ENCODE data around the gene TIAM1.
A peak's percentile ranks its signal among the peaks of the same experiment; 100 is the strongest.

TIAM1 gene

GRCh38 chr21:31267644-31268043 is 76.4 kb downstream of the TIAM1 start:
- in situ Hi-C loops (cut with HindIII; ENCODE audit: low pct_ligation_motif_present, low sequenced_read_pairs): no loop called here
- H3K4me3 ChIP-seq (ENCODE audit: low read depth, low read length): no peak overlapping the region
- H3K27ac ChIP-seq: no peak overlapping the region
- DNase-seq: no peak
- H3K27me3 ChIP-seq (replicated peaks): no peaks in the 10 kb centered on the region
- peaks cover 2% of the 10 kb centered on the region for H3K36me3 ChIP-seq (replicated peaks)
- TF ChIP-seq CTCF (IDR thresholded peaks at IDR 0.05; ENCODE audit: low read depth, low read length, missing control alignments): no peak

GRCh38 chr21:31266241-31266640 is 77.8 kb downstream of the TIAM1 start:
- Histone ChIP-seq H3K4me3 (ENCODE audit: low read depth, low read length) (no peak overlapping the region), H3K27me3 (replicated peaks) (no peaks in the 10 kb centered on the region), H3K27ac (no peak overlapping the region), H3K36me3 (replicated peaks) (peaks cover 2% of the 10 kb centered on the region)
- in situ Hi-C loops (cut with HindIII; ENCODE audit: low pct_ligation_motif_present, low sequenced_read_pairs): no loop called here
- DNase-seq: no peak
- no peak for TF ChIP-seq CTCF (IDR thresholded peaks at IDR 0.05; ENCODE audit: low read depth, low read length, missing control alignments)

GRCh38 chr21:31265366-31266013 is 78.6 kb downstream of the TIAM1 start:
- no peak overlapping the region for H3K27ac ChIP-seq
- in situ Hi-C loops (cut with HindIII; ENCODE audit: low pct_ligation_motif_present, low sequenced_read_pairs): no loop called here
- DNase-seq: no peak
- H3K36me3 ChIP-seq (replicated peaks): peaks cover 2% of the 10 kb centered on the region
- H3K4me3 ChIP-seq (ENCODE audit: low read depth, low read length): no peak overlapping the region
- no peak for TF ChIP-seq CTCF (IDR thresholded peaks at IDR 0.05; ENCODE audit: low read depth, low read length, missing control alignments)
- no peaks in the 10 kb centered on the region for H3K27me3 ChIP-seq (replicated peaks)

- H3K27ac ChIP-seq: no peak overlapping the region
- peaks cover 2% of the 10 kb centered on the region for H3K36me3 ChIP-seq (replicated peaks)
- DNase-seq: no peak
- TF ChIP-seq CTCF (IDR thresholded peaks at IDR 0.05; ENCODE audit: low read depth, low read length, missing control alignments): peak; percentile 27
- in situ Hi-C loops (cut with HindIII; ENCODE audit: low pct_ligation_motif_present, low sequenced_read_pairs): no loop called here
- no peaks in the 10 kb centered on the region for H3K27me3 ChIP-seq (replicated peaks)
- H3K4me3 ChIP-seq (ENCODE audit: low read depth, low read length): no peak overlapping the region
Observed at GRCh38 chr21:31264574-31264973, 79.5 kb downstream of the TIAM1 start.

GRCh38 chr21:31262728-31263127 is 81.3 kb downstream of the TIAM1 start:
- no peak for DNase-seq
- H3K27ac ChIP-seq: no peak overlapping the region
- H3K36me3 ChIP-seq (replicated peaks): peaks cover 2% of the 10 kb centered on the region
- H3K27me3 ChIP-seq (replicated peaks): no peaks in the 10 kb centered on the region
- in situ Hi-C loops (cut with HindIII; ENCODE audit: low pct_ligation_motif_present, low sequenced_read_pairs): no loop called here
- no peak for TF ChIP-seq CTCF (IDR thresholded peaks at IDR 0.05; ENCODE audit: low read depth, low read length, missing control alignments)
- no peak overlapping the region for H3K4me3 ChIP-seq (ENCODE audit: low read depth, low read length)

GRCh38 chr21:31261759-31262158 is 82.3 kb downstream of the TIAM1 start:
- no peak overlapping the region for H3K4me3 ChIP-seq (ENCODE audit: low read depth, low read length)
- no peak overlapping the region for H3K27ac ChIP-seq
- no peaks in the 10 kb centered on the region for H3K27me3 ChIP-seq (replicated peaks)
- H3K36me3 ChIP-seq (replicated peaks): peaks cover 2% of the 10 kb centered on the region
- in situ Hi-C loops (cut with HindIII; ENCODE audit: low pct_ligation_motif_present, low sequenced_read_pairs): no loop called here
- no peak for DNase-seq
- no peak for TF ChIP-seq CTCF (IDR thresholded peaks at IDR 0.05; ENCODE audit: low read depth, low read length, missing control alignments)
